A549 (cell line): ENCODE measurements around the gene ASTE1. TPM values are rescaled to one million over a fixed set of nuclear protein-coding genes. Genes with fewer than 3 reads are reported as not detected.

Experiments
- ATAC-seq, 2 experiments: fragments of 200-7000 bp in 1 of 2; fragments of >200 bp in 1 of 2; cut with Nextera tagmentation in 1 of 2; cut with Tn5 transposase in 1 of 2; 3 replicates each; pipeline versions ENCODE4 v1.8.0 to v1.9.1; 2018 to 2020; ENCODE audit warnings: mild to moderate bottlenecking in 1 of 2, moderate library complexity in 1 of 2
- CTCF ChIA-PET: fragments of 300-600 bp; sonication (Branson Sonifier 250); formaldehyde crosslinking; extraction: SDS; loops from one replicate; lab custom pipeline; 2021; ENCODE audit warnings: antibody characterized with exemption, inconsistent platforms; lab: Yijun Ruan, JAX
- POLR2A ChIA-PET: fragments of 350-600 bp; formaldehyde crosslinking; extraction: SDS; loops from one replicate; lab custom pipeline; 2021; ENCODE audit warnings: antibody characterized with exemption, inconsistent platforms; lab: Yijun Ruan, JAX
- DNase-seq, 2 experiments: peaks; one replicate each; pipeline versions ENCODE4 v3.0.0 to v3.0.0-alpha.2; 2011 to 2016; ENCODE audit warnings: low read depth in 1 of 2, low spot score in 1 of 2
- FAIRE-seq: peaks from 2 replicates; lab custom pipeline; 2011; peaks lifted over from hg19 to GRCh38; lab: Jason Lieb, UNC
- H3K27ac ChIP-seq, 2 experiments: fragments of >200 bp; sonication (Bioruptor Twin); formaldehyde crosslinking; 3 replicates each; pipeline ENCODE4 v1.5.1; 2016 to 2017
- H3K4me1 ChIP-seq: fragments of >200 bp; sonication (Bioruptor Twin); formaldehyde crosslinking; 3 replicates; pipeline ENCODE4 v1.6.1; 2016
- H3K4me2 ChIP-seq: fragments of >200 bp; sonication (Bioruptor Twin); formaldehyde crosslinking; 3 replicates; pipeline ENCODE4 v1.6.1; 2016
- H3K4me3 ChIP-seq: fragments of >200 bp; sonication (Bioruptor Twin); formaldehyde crosslinking; 3 replicates; pipeline ENCODE4 v1.5.1; 2016
- H3K9me3 ChIP-seq: fragments of >200 bp; sonication (Bioruptor Twin); formaldehyde crosslinking; 3 replicates; pipeline ENCODE4 v1.6.1; 2016
- CBX2 ChIP-seq: fragments of 200-600 bp; sonication (generic); IDR thresholded peaks from 2 replicates; pipeline ENCODE4 v1.6.1; 2016; ENCODE audit warnings: low read depth, mild to moderate bottlenecking, borderline replicate concordance
- CEBPB ChIP-seq, 2 experiments: fragments of >200 bp in 1 of 2; sonication (Bioruptor Twin) in 1 of 2; formaldehyde crosslinking in 1 of 2; IDR thresholded peaks; 2 replicates each; pipeline ENCODE4 v1.6.1; 2012 to 2016
- CHD2 ChIP-seq: fragments of 150-350 bp; IDR thresholded peaks from 2 replicates; pipeline ENCODE4 v1.6.1; 2014; ENCODE audit warnings: low read length; ENCODE audit not compliant: partially characterized antibody
- CHD4 ChIP-seq: fragments of 200-600 bp; sonication (generic); IDR thresholded peaks from 2 replicates; pipeline ENCODE4 v1.6.1; 2016; ENCODE audit warnings: antibody characterized with exemption, mild to moderate bottlenecking, borderline replicate concordance
- EHF ChIP-seq: fragments of 250-450 bp; sonication (Bioruptor Pico); IDR thresholded peaks from 2 replicates; pipeline ENCODE4 v1.5.0; 2020; ENCODE audit warnings: mild to moderate bottlenecking
- EHMT2 ChIP-seq: fragments of 200-600 bp; sonication (generic); IDR thresholded peaks from 2 replicates; pipeline ENCODE4 v1.6.1; 2016; ENCODE audit warnings: antibody characterized with exemption, low read depth, mild to moderate bottlenecking, moderate library complexity
- EP300 ChIP-seq, 2 experiments: fragments of >200 bp; sonication (Bioruptor Twin); formaldehyde crosslinking; IDR thresholded peaks; 2 replicates in 1 of 2; 3 replicates in 1 of 2; pipeline ENCODE4 v1.6.1; 2016 to 2017
- ESRRA ChIP-seq: fragments of 150-350 bp; IDR thresholded peaks from 2 replicates; pipeline ENCODE4 v1.6.1; 2014; ENCODE audit warnings: mild to moderate bottlenecking, low read length, borderline replicate concordance
- FOSB ChIP-seq: fragments of 250-450 bp; sonication (Bioruptor Pico); IDR thresholded peaks from 2 replicates; pipeline ENCODE4 v1.5.0; 2020; ENCODE audit warnings: mild to moderate bottlenecking, moderate library complexity
- FOSL2 ChIP-seq, 2 experiments: fragments of 450-650 bp in 1 of 2; fragments of >200 bp in 1 of 2; sonication (Bioruptor Twin) in 1 of 2; formaldehyde crosslinking; IDR thresholded peaks; 2 replicates each; pipeline versions ENCODE4 v1.5.0 to v1.6.1; 2016 to 2020; ENCODE audit warnings: mild to moderate bottlenecking in 1 of 2, moderate library complexity in 1 of 2
- FOXS1 ChIP-seq: fragments of 250-450 bp; sonication (Bioruptor Pico); IDR thresholded peaks from 2 replicates; pipeline ENCODE4 v1.5.0; 2020; ENCODE audit warnings: mild to moderate bottlenecking, moderate library complexity
- HDAC2 ChIP-seq: fragments of 200-600 bp; sonication (generic); IDR thresholded peaks from 2 replicates; pipeline ENCODE4 v1.6.1; 2016
- HEYL ChIP-seq: fragments of 250-450 bp; sonication (Bioruptor Pico); IDR thresholded peaks from 2 replicates; pipeline ENCODE4 v1.8.0; 2021; ENCODE audit warnings: mild to moderate bottlenecking, moderate library complexity
- HOXA7 ChIP-seq: fragments of 250-450 bp; sonication (Bioruptor Pico); IDR thresholded peaks from 2 replicates; pipeline ENCODE4 v1.5.0; 2020; ENCODE audit warnings: mild to moderate bottlenecking, moderate library complexity
- HOXB5 ChIP-seq: fragments of 250-450 bp; sonication (Bioruptor Pico); IDR thresholded peaks from 2 replicates; pipeline ENCODE4 v1.5.0; 2020; ENCODE audit warnings: mild to moderate bottlenecking, moderate library complexity
- JUN ChIP-seq, 2 experiments: fragments of >200 bp; sonication (Bioruptor Twin); formaldehyde crosslinking; IDR thresholded peaks; 2 replicates in 1 of 2; 3 replicates in 1 of 2; pipeline ENCODE4 v1.6.1; 2016 to 2017
- JUNB ChIP-seq: fragments of >200 bp; sonication (Bioruptor Twin); formaldehyde crosslinking; IDR thresholded peaks from 2 replicates; pipeline ENCODE4 v1.6.1; 2016
- MAFK ChIP-seq: fragments of 450-650 bp; IDR thresholded peaks from 2 replicates; pipeline ENCODE4 v1.6.1; 2014; ENCODE audit not compliant: partially characterized antibody
- MAZ ChIP-seq: fragments of 150-350 bp; IDR thresholded peaks from 2 replicates; pipeline ENCODE4 v1.6.1; 2014; ENCODE audit warnings: antibody characterized with exemption, low read depth, low read length, borderline replicate concordance
- MYC ChIP-seq: IDR thresholded peaks from 2 replicates; pipeline ENCODE4 v1.6.1; 2012; ENCODE audit warnings: mild to moderate bottlenecking, inconsistent platforms, low read length, improper control_type of control experiment, borderline replicate concordance
- NFE2L2 ChIP-seq: fragments of 150-350 bp; conservative IDR thresholded peaks from 2 replicates; pipeline ENCODE4 v1.6.1; 2014; ENCODE audit warnings: low read length
- POLR2A ChIP-seq: IDR thresholded peaks from 2 replicates; pipeline ENCODE4 v1.6.1; 2012; ENCODE audit warnings: mild to moderate bottlenecking, low read length
- POLR2AphosphoS2 ChIP-seq: conservative IDR thresholded peaks from 2 replicates; pipeline ENCODE4 v1.6.1; 2012; ENCODE audit warnings: low read length, improper control_type of control experiment, inconsistent platforms
- RAD21 ChIP-seq, 2 experiments: fragments of >200 bp in 1 of 2; sonication (Bioruptor Twin) in 1 of 2; formaldehyde crosslinking in 1 of 2; IDR thresholded peaks in 1 of 2; conservative IDR thresholded peaks in 1 of 2; 2 replicates in 1 of 2; 3 replicates in 1 of 2; pipeline ENCODE4 v1.6.1; 2012 to 2018; ENCODE audit warnings: inconsistent platforms in 1 of 2
- RNF2 ChIP-seq: fragments of 200-600 bp; sonication (generic); IDR thresholded peaks from 2 replicates; pipeline ENCODE4 v1.6.1; 2016; ENCODE audit warnings: low read depth, mild to moderate bottlenecking, antibody characterized with exemption, moderate library complexity, borderline replicate concordance
- SMC3 ChIP-seq: fragments of >200 bp; sonication (Bioruptor Twin); formaldehyde crosslinking; IDR thresholded peaks from 3 replicates; pipeline ENCODE4 v1.6.1; 2018; ENCODE audit warnings: inconsistent platforms
- SREBF2 ChIP-seq: fragments of 450-650 bp; IDR thresholded peaks from 2 replicates; pipeline ENCODE4 v1.6.1; 2014; ENCODE audit warnings: mild to moderate bottlenecking, moderate library complexity
- TP53 ChIP-seq: fragments of 250-450 bp; sonication (Bioruptor Pico); IDR thresholded peaks from 2 replicates; pipeline ENCODE4 v1.5.0; 2021; ENCODE audit warnings: mild to moderate bottlenecking, moderate library complexity
- ZC3H11A ChIP-seq: fragments of 450-650 bp; IDR thresholded peaks from 2 replicates; pipeline ENCODE4 v1.6.1; 2014; ENCODE audit warnings: antibody characterized with exemption, mild to moderate bottlenecking
- ZFP36 ChIP-seq: fragments of 450-650 bp; IDR thresholded peaks from 2 replicates; pipeline ENCODE4 v1.6.1; 2014; ENCODE audit warnings: borderline replicate concordance; ENCODE audit not compliant: partially characterized antibody
- ZNF302 ChIP-seq: fragments of 250-450 bp; sonication (Bioruptor Pico); IDR thresholded peaks from 2 replicates; pipeline ENCODE4 v1.9.0; 2021; ENCODE audit warnings: inconsistent platforms, mild to moderate bottlenecking, moderate library complexity
- ZSCAN20 ChIP-seq: fragments of 250-450 bp; sonication (Bioruptor Pico); IDR thresholded peaks from 2 replicates; pipeline ENCODE4 v1.8.0; 2022; ENCODE audit warnings: mild to moderate bottlenecking, moderate library complexity
- WGBS: methylation state at CpG from one replicate; pipeline ENCODE4 v1.1.6; 2017; ENCODE audit errors: missing lambda C conversion rate; 5-methylcytosine and 5-hydroxymethylcytosine counted together
- polyA plus RNA-seq, 4 experiments: library from polyadenylated mRNA; depleted of rRNA in 3 of 4; stranded (reverse); fragments of >200 nt; fragmentation: RNase III in 1 of 4; extraction: RNeasy Plus Mini Kit Qiagen cat#74134 plus additional on column Dnase treatment in 1 of 4; gene quantifications; 2 replicates in 3 of 4; 3 replicates in 1 of 4; pipeline ENCODE4 v1.2.3, GENCODE V29; 2011 to 2017
- TF ChIP-seq, protein P1 (sequence below): fragments of >200 bp; sonication (Bioruptor Twin); formaldehyde crosslinking; IDR thresholded peaks from 2 replicates; pipeline ENCODE4 v1.6.1; 2016
- TF ChIP-seq, protein P2 (sequence below): fragments of 250-450 bp; sonication (Bioruptor Pico); IDR thresholded peaks from 2 replicates; pipeline ENCODE4 v1.5.0; 2020; ENCODE audit warnings: low read depth, mild to moderate bottlenecking, moderate library complexity

ASTE1 gene
- polyA plus RNA-seq, 2 of the 4 experiments (the other 2 are of a cell fraction): 3.6 to 6.9 TPM

DNA sequence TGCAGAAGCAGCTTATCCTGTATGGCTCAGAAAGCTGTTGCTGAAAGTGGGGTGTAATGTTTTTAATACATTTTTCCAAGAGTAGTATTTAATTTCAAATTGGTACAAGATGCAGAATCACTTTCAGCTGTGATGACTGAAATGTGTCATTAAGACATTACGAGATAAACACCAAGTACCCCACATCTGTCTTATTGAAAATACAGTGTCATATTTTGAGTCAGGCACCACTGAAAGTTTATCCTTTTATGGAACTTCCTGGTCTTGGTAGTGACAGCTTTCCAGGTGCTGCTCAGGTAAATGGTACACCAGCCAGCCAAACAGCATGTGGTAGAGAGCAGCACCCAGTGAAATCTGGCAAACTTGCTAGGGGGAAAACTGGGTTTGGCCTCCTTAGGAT, 16.9 kb downstream of the ASTE1 start:
- DNase-seq (no peak), ATAC-seq (no peak), FAIRE-seq (no peak)
- 100% methylated on average over 1 of the region's 1 CpG for WGBS
- Histone ChIP-seq H3K27ac (no peak overlapping the region), H3K4me2 (no peak overlapping the region), H3K4me1 (no peaks in the 10 kb centered on the region)
- ChIA-PET CTCF (interaction anchor here (0.7 kb wide), 1 partner anchor 116 kb away, joined by 3 read pairs; no protein-coding TSS in a partner anchor), POLR2A (no interaction called here)
- TF ChIP-seq ESRRA (no peak), FOXS1 (CRISPR knock-in tag) (no peak), RAD21 (conservative IDR thresholded peaks at IDR 0.05 in 1 of 2, IDR thresholded peaks at IDR 0.05 in 1 of 2) (no peak), JUN (IDR thresholded peaks at IDR 0.05) (no peak), MAFK (no peak), JUNB (no peak), ZNF302 (CRISPR knock-in tag) (no peak), HOXA7 (CRISPR knock-in tag) (no peak), SREBF2 (no peak), FOSL2 (IDR thresholded peaks at IDR 0.05) (no peak), FOSL2 (CRISPR knock-in tag; IDR thresholded peaks at IDR 0.05) (no peak), POLR2A (no peak), POLR2AphosphoS2 (no peak), EP300 (IDR thresholded peaks at IDR 0.05) (no peak), HDAC2 (no peak), MYC (no peak)
- TF ChIP-seq, protein P1, sequence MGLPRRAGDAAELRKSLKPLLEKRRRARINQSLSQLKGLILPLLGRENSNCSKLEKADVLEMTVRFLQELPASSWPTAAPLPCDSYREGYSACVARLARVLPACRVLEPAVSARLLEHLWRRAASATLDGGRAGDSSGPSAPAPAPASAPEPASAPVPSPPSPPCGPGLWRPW: no peak
- TF ChIP-seq, protein P2, sequence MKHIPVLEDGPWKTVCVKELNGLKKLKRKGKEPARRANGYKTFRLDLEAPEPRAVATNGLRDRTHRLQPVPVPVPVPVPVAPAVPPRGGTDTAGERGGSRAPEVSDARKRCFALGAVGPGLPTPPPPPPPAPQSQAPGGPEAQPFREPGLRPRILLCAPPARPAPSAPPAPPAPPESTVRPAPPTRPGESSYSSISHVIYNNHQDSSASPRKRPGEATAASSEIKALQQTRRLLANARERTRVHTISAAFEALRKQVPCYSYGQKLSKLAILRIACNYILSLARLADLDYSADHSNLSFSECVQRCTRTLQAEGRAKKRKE (CRISPR knock-in tag): no peak
- TF ChIP-seq, all 56 proteins: peak for 0
- Histone ChIP-seq H3K9me3 (no peaks in the 10 kb centered on the region), H3K4me3 (no peak overlapping the region)

DNA sequence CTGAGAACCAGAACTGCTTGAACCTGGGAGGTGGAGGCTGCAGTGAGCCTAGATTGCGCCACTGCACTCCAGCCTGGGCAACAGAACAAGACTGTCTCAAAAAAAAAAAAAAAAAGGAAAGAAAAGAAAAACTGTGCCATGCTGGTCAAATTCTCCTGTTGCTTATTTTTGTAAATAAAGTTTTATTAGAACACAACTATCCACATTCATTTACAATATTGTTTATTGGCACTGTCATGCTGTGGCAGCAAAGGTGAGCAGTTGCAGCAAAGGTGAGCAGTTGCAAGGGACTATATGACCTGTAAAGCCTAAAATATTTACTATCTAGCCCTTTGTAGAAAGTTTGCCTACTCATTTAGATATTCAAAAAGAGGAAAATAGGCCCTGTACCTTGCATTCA, 18.3 kb downstream of the ASTE1 start:
- no peaks in the 10 kb centered on the region for H3K9me3 ChIP-seq
- TF ChIP-seq SREBF2 (no peak), POLR2AphosphoS2 (no peak), TP53 (CRISPR knock-in tag) (no peak), RNF2 (no peak), CHD4 (no peak), FOSB (CRISPR knock-in tag) (no peak), ZSCAN20 (CRISPR knock-in tag) (no peak)
- 100% methylated on average over 1 of the region's 1 CpG for WGBS
- FAIRE-seq (no peak), ATAC-seq (no peak), DNase-seq (no peak)
- ChIA-PET POLR2A (no interaction called here), CTCF (no interaction called here)
- H3K4me3 ChIP-seq: no peak overlapping the region
- no peak overlapping the region for H3K27ac ChIP-seq
- H3K4me1 ChIP-seq: no peaks in the 10 kb centered on the region
- no peak overlapping the region for H3K4me2 ChIP-seq

DNA sequence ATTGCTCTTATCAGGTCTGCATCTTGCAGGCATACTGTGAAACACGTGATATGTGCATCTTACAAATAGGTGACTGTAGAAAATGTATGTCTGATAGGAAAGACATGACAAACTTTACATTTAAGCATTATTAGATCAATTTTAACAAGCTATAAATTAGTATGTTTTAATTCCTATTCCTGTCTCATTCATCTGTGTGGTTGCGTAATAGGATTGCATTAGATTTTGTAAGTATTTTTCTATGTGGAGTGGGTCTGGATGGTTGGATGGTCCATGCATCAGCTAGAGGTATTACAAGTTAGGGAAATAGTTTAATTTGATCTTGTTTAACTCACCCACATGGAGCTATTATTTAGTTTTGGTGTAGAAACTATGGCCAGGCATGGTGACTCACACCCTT, 18.8 kb downstream of the ASTE1 start:
- CTCF ChIA-PET: no interaction called here
- no peak for FAIRE-seq
- no peak overlapping the region for H3K4me3 ChIP-seq

DNA sequence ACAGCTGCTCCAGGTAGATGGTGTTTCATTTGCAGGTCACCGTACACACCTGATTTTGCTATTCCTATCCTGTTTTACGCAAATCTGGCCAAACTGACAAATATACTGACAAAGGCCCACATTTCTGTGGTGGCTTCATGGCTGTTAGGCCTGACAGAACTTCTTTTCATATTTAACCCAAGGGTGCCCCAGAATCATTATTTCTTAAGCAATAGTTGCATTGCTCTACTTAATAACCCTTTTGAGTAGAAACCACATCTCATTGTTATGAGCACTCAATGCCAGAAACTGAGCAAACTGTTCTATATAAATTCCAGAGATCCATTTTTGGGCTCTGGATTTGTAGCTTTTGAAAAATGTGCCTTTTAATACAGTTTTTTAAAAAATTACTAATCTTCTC, 19.4 kb downstream of the ASTE1 start:
- H3K4me3 ChIP-seq: no peak overlapping the region
- H3K4me1 ChIP-seq: no peaks in the 10 kb centered on the region
- H3K4me2 ChIP-seq: no peak overlapping the region
- FAIRE-seq (no peak), ATAC-seq (no peak), DNase-seq (no peak)
- ChIA-PET CTCF (no interaction called here), POLR2A (no interaction called here)
- WGBS: 100% methylated on average over 2 of the region's 2 CpGs
- H3K27ac ChIP-seq: no peak overlapping the region
- no peaks in the 10 kb centered on the region for H3K9me3 ChIP-seq
- TF ChIP-seq ESRRA (no peak), CHD2 (no peak), MYC (no peak), SMC3 (no peak), EP300 (IDR thresholded peaks at IDR 0.05) (no peak), POLR2A (no peak), FOXS1 (CRISPR knock-in tag) (no peak), ZC3H11A (no peak), NFE2L2 (no peak), MAZ (no peak), EHMT2 (no peak), ZFP36 (no peak), HOXB5 (CRISPR knock-in tag) (no peak), HDAC2 (no peak), HEYL (CRISPR knock-in tag) (no peak), CBX2 (no peak), HOXA7 (CRISPR knock-in tag) (no peak)
- TF ChIP-seq, protein P2 (CRISPR knock-in tag): no peak

More for the DNA sequence above, 18.8 kb downstream of the ASTE1 start:
- TF ChIP-seq EHF (CRISPR knock-in tag) (no peak), CEBPB (IDR thresholded peaks at IDR 0.05) (peak; percentile 51 to 60; a peak in 3 of 4 replicates)
- POLR2A ChIA-PET: no interaction called here
- H3K4me2 ChIP-seq: no peak overlapping the region
- H3K9me3 ChIP-seq: no peaks in the 10 kb centered on the region
- WGBS: 94% methylated on average over 2 of the region's 2 CpGs
- DNase-seq (no peak), ATAC-seq (no peak)
- no peaks in the 10 kb centered on the region for H3K4me1 ChIP-seq
- no peak overlapping the region for H3K27ac ChIP-seq
